ENCODE data around the gene TP63. TPM values are rescaled to one million over a fixed set of nuclear protein-coding genes. Genes with fewer than 3 reads are reported as not detected.

The TP63 gene
- total RNA-seq, 2 experiments from 2014 or later = 0.17 to 0.35 TPM

DNA sequence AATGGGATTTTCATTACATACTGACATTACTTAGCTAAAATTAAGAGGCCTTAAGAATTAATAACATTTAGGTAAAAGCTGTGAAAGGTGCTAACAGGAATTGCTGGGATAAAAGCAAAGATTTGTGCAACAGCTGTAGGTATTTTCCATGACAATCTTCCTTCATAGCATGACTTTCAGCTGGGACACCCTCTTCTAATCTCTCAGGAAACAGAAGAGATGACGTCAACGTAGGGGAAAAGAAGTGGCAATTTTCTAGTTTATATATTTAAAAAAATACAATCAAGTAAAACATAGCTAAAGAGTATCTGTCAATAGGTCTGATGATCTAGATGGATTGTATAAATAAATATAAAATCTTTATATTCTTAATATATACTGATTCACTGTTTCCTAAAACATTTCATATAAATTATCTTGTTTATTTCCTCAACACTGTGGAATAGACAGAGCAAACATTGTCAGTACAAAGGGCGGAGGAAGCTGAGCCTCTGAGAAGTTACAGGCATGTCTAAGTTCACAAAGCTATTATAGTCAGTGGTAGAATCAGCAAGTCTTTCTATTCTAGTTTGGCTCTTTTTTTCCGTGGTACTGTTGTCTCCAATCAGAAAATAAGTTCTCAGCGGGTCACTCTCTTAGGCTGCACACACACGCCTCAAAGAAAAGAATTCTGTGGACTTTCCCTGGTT, 272.5 kb downstream of the TP63 start:
- Mint-ChIP-seq H3K27ac (no peak overlapping the region), H3K27me3 (no peaks in the 10 kb centered on the region), H3K4me1 (no peaks in the 10 kb centered on the region), H3K36me3 (ENCODE audit: low read depth) (no peaks in the 10 kb centered on the region), H3K4me3 (no peak overlapping the region), H3K9me3 (no peaks in the 10 kb centered on the region)
- CTCF ChIA-PET = interaction anchor here (0.8 kb wide), 1 partner anchor 18 kb away, joined by 3 read pairs; no protein-coding TSS in a partner anchor
- POLR2A ChIA-PET = no interaction called here
- DNase-seq = no peak

- Mint-ChIP-seq H3K4me3 (no peak overlapping the region), H3K27me3 (no peaks in the 10 kb centered on the region), H3K27ac (no peak overlapping the region), H3K9me3 (no peaks in the 10 kb centered on the region), H3K36me3 (ENCODE audit: low read depth) (no peaks in the 10 kb centered on the region), H3K4me1 (no peaks in the 10 kb centered on the region)
- DNase-seq = no peak
- CTCF ChIA-PET = no interaction called here
- POLR2A ChIA-PET = no interaction called here
These were observed 276.6 kb downstream of the TP63 start for GRCh38 chr3:189907803-189908202.

DNA sequence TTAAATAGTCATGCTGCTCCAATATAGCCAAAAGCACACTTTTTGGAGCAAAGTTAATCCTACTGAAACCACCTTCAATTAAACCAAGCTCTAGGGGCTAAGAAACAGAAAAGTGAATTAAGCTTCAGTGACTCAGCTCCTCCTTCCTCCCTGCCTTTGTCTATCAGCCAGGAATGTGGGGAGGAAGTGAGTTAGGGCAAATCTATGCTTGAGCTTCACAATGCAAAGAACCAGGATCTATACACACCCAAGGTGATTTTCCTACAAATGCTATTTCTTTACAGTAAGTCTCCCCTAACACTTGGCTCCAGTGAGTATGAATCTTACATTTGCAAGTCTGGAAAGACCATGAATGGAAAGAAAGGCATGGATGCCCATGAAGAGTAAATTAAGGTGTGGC, 277.5 kb downstream of the TP63 start:
- no peaks in the 10 kb centered on the region for H3K9me3 Mint-ChIP-seq
- no peak for DNase-seq
- H3K4me3 Mint-ChIP-seq = no peak overlapping the region
- ChIA-PET CTCF (interaction anchor here (1.4 kb wide), 1 partner anchor 9 kb away, joined by 3 read pairs; no protein-coding TSS in a partner anchor), POLR2A (interaction anchor here (0.5 kb wide), 1 partner anchor 13 kb away, joined by 4 read pairs; no protein-coding TSS in a partner anchor)
- H3K27ac Mint-ChIP-seq = no peak overlapping the region
- no peaks in the 10 kb centered on the region for H3K27me3 Mint-ChIP-seq
- no peaks in the 10 kb centered on the region for H3K4me1 Mint-ChIP-seq
- no peaks in the 10 kb centered on the region for H3K36me3 Mint-ChIP-seq (ENCODE audit: low read depth)

DNA sequence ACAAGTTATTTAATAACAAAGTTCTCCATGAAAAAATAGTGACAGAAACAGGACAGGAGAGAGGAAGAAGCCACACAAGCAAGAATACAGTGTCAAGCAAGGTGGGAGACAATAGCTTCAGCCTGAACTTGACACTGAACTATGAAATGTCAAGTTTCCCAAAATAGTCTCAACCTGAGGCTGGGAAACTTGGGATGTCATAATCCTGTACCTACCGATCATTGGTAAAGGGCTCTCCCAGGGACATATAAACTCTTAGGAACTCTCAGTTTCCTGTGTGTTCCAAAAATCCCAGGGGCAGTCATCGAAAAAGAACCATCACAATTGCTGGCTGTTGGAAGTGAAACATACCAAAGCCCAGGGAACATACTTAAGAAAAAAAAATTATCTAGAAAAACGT, 277.9 kb downstream of the TP63 start:
- H3K27me3 Mint-ChIP-seq = no peaks in the 10 kb centered on the region
- H3K4me3 Mint-ChIP-seq = no peak overlapping the region
- no peaks in the 10 kb centered on the region for H3K9me3 Mint-ChIP-seq
- CTCF ChIA-PET = interaction anchor here (1.4 kb wide), 1 partner anchor 8 kb away, joined by 3 read pairs; no protein-coding TSS in a partner anchor
- POLR2A ChIA-PET = no interaction called here
- no peaks in the 10 kb centered on the region for H3K36me3 Mint-ChIP-seq (ENCODE audit: low read depth)
- DNase-seq = no peak
- H3K27ac Mint-ChIP-seq = no peak overlapping the region
- H3K4me1 Mint-ChIP-seq = no peaks in the 10 kb centered on the region

DNA sequence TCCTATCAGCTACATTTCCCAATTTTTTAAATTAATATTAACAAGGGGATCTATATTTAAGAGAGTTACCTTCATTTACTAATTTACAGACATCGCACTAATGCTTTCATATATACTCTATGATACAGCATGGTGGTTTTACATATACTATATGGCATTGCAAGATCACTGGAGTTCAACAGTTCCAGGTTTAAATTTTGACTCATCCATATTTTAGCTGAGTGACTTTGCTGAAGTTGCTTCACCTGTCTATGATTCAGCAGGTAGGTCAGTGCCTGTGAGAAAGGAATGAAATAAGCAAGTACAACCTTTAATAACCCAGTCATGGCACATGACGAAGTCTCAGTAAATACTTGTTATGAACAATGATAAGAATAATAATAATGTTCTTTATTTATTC, 278.4 kb downstream of the TP63 start:
- no peak for DNase-seq
- Mint-ChIP-seq H3K4me1 (no peaks in the 10 kb centered on the region), H3K27me3 (no peaks in the 10 kb centered on the region), H3K27ac (no peak overlapping the region), H3K4me3 (no peak overlapping the region), H3K36me3 (ENCODE audit: low read depth) (no peaks in the 10 kb centered on the region), H3K9me3 (no peaks in the 10 kb centered on the region)
- POLR2A ChIA-PET = no interaction called here
- CTCF ChIA-PET = interaction anchor here (1.4 kb wide), 1 partner anchor 8 kb away, joined by 3 read pairs; no protein-coding TSS in a partner anchor

DNA sequence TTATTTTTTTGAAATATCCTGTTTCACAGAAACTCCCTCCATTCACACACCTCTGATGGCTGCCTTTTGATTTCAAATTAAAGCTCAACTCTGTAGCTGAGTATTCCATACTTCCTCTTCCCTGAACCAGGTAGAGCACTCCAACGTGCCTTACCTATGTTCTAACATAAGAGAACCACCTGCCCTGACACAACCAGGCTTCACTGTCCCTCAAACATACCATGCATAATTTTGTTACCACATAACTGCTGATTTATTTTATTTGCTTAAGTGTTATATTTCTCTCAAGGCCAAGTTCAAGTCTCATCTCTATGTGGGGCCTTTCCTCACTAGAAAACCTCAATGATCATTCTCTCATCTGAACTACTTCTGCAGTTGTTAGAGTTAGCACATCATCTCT, 279.8 kb downstream of the TP63 start:
- no peaks in the 10 kb centered on the region for H3K4me1 Mint-ChIP-seq
- no peaks in the 10 kb centered on the region for H3K36me3 Mint-ChIP-seq (ENCODE audit: low read depth)
- CTCF ChIA-PET = no interaction called here
- H3K27me3 Mint-ChIP-seq = no peaks in the 10 kb centered on the region
- H3K9me3 Mint-ChIP-seq = no peaks in the 10 kb centered on the region
- POLR2A ChIA-PET = no interaction called here
- no peak for DNase-seq
- no peak overlapping the region for H3K4me3 Mint-ChIP-seq
- H3K27ac Mint-ChIP-seq = no peak overlapping the region

DNA sequence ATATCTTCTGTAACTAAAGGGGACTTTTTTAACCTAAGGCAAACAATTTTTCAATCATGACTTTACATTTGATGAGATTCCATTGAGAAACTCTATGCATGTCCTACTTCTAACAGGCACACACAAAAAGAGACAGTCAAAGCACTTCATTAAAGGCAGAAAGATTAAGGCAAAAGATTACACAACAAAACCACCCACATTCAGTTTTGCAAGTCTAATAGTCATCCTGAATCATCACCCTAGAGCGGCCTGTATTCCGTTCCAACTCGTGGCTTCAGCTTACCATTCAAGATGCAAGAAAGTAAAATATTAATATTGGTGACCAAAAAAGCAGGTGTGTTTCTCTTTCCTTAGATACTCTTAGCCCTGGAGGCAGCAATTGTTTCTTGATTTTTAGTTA, 283.6 kb downstream of the TP63 start:
- POLR2A ChIA-PET = no interaction called here

DNA sequence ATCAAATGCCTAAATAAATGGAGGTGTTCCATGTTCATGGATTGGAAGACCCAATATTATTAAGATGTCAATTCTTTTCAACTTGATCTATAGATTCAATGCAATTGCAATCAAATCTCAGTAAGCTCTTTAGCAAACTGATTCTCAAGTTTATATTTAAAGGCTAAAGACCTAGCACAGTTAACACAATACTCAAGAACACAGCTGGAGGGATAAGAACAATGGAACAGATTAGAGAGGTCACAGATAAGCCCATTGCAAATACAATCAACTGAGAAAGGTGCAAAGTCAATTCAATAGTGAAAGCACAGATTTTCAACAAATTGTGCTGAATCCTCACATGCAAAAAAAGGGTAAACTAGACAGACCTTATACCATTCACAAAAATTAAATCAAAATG, 290.6 kb downstream of the TP63 start:
- Mint-ChIP-seq H3K36me3 (ENCODE audit: low read depth) (no peaks in the 10 kb centered on the region), H3K4me1 (no peaks in the 10 kb centered on the region), H3K9me3 (no peaks in the 10 kb centered on the region), H3K27ac (no peak overlapping the region), H3K4me3 (no peak overlapping the region), H3K27me3 (no peaks in the 10 kb centered on the region)
- CTCF ChIA-PET = no interaction called here
- POLR2A ChIA-PET = no interaction called here
- DNase-seq = no peak

More for the DNA sequence above, 283.6 kb downstream of the TP63 start:
- no peak overlapping the region for H3K4me3 Mint-ChIP-seq
- H3K27ac Mint-ChIP-seq = no peak overlapping the region
- no peaks in the 10 kb centered on the region for H3K27me3 Mint-ChIP-seq
- CTCF ChIA-PET = no interaction called here
- no peaks in the 10 kb centered on the region for H3K4me1 Mint-ChIP-seq
- H3K36me3 Mint-ChIP-seq (ENCODE audit: low read depth) = no peaks in the 10 kb centered on the region
- no peak for DNase-seq
- no peaks in the 10 kb centered on the region for H3K9me3 Mint-ChIP-seq

- Mint-ChIP-seq H3K27me3 (no peaks in the 10 kb centered on the region), H3K4me3 (no peak overlapping the region), H3K27ac (no peak overlapping the region), H3K9me3 (no peaks in the 10 kb centered on the region), H3K36me3 (ENCODE audit: low read depth) (no peaks in the 10 kb centered on the region), H3K4me1 (peaks cover 3% of the 10 kb centered on the region)
- POLR2A ChIA-PET = no interaction called here
- CTCF ChIA-PET = interaction anchor here (0.5 to 2.3 kb wide), 3 partner anchors 12 to 456 kb away, joined by 3 to 6 read pairs (median 4); no protein-coding TSS in a partner anchor
- no peak for DNase-seq
These were observed 297.0 kb downstream of the TP63 start for GRCh38 chr3:189927975-189928895.

GRCh38 chr3:189936201-189936945, 305.2 kb downstream of the TP63 start:
- Mint-ChIP-seq H3K9me3 (no peaks in the 10 kb centered on the region), H3K4me3 (no peak overlapping the region), H3K4me1 (no peaks in the 10 kb centered on the region), H3K27ac (no peak overlapping the region), H3K27me3 (no peaks in the 10 kb centered on the region), H3K36me3 (ENCODE audit: low read depth) (no peaks in the 10 kb centered on the region)
- ChIA-PET POLR2A (no interaction called here), CTCF (interaction anchor here (0.6 kb wide), 1 partner anchor 520 kb away, joined by 4 read pairs; no protein-coding TSS in a partner anchor)
- no peak for DNase-seq

GRCh38 chr3:189937302-189938127, 306.3 kb downstream of the TP63 start:
- H3K4me1 Mint-ChIP-seq = no peaks in the 10 kb centered on the region
- ChIA-PET POLR2A (no interaction called here), CTCF (no interaction called here)
- no peaks in the 10 kb centered on the region for H3K27me3 Mint-ChIP-seq
- H3K4me3 Mint-ChIP-seq = no peak overlapping the region
- no peaks in the 10 kb centered on the region for H3K36me3 Mint-ChIP-seq (ENCODE audit: low read depth)
- H3K27ac Mint-ChIP-seq = no peak overlapping the region
- no peak for DNase-seq
- no peaks in the 10 kb centered on the region for H3K9me3 Mint-ChIP-seq

GRCh38 chr3:189941125-189941524, 309.9 kb downstream of the TP63 start:
- ChIA-PET POLR2A (no interaction called here), CTCF (interaction anchor here (0.6 to 2.1 kb wide), 2 partner anchors 13 to 118 kb away, joined by 3 to 6 read pairs; no protein-coding TSS in a partner anchor)
- Mint-ChIP-seq H3K9me3 (no peaks in the 10 kb centered on the region), H3K27me3 (no peaks in the 10 kb centered on the region), H3K27ac (no peak overlapping the region), H3K4me3 (no peak overlapping the region), H3K4me1 (no peaks in the 10 kb centered on the region), H3K36me3 (ENCODE audit: low read depth) (no peaks in the 10 kb centered on the region)
- DNase-seq = no peak
